Measurements from ENCODE around the gene CD164L2. TPM values are rescaled to one million over a fixed set of nuclear protein-coding genes. Genes with fewer than 3 reads are reported as not detected.

Gene CD164L2
- total RNA-seq, 1 experiment from 2014 or later, result 0.63 TPM

GRCh38 chr1:27339213-27339612, 43.9 kb downstream of the CD164L2 start:
- TF ChIP-seq CTCF (conservative IDR thresholded peaks at IDR 0.05) (no peak), EZH2 (IDR thresholded peaks at IDR 0.05; ENCODE audit: low read depth) (no peak)

GRCh38 chr1:27338751-27339150, 44.4 kb downstream of the CD164L2 start:
- BruUV-seq (replicated peaks), result no TSS peak
- Histone ChIP-seq H3K27ac (no peak overlapping the region), H3K27me3 (ENCODE audit: insufficient read depth, low read depth) (no peaks in the 10 kb centered on the region), H3K36me3 (ENCODE audit: low read depth) (no peaks in the 10 kb centered on the region), H4K20me1 (ENCODE audit: insufficient read depth) (no peaks in the 10 kb centered on the region), H3K9me2 (ENCODE audit: insufficient read depth) (no peaks in the 10 kb centered on the region), H3K4me2 (no peak overlapping the region), H3K79me2 (ENCODE audit: low read depth) (no peaks in the 10 kb centered on the region), H3F3A (ENCODE audit: insufficient read depth, low read depth) (peaks cover 19% of the 10 kb centered on the region; the same call in 1 of the 2 replicates), H3K4me1 (replicated peaks; ENCODE audit: insufficient read depth) (peaks cover 24% of the 10 kb centered on the region), H2AFZ (no peak overlapping the region), H3K9me3 (ENCODE audit: insufficient read depth, low read depth) (no peaks in the 10 kb centered on the region), H3K4me3 (no peak overlapping the region)
- DNase-seq, result no peak
- TF ChIP-seq EZH2 (IDR thresholded peaks at IDR 0.05; ENCODE audit: low read depth) (no peak), CTCF (conservative IDR thresholded peaks at IDR 0.05) (no peak)
- intact Hi-C loops (cut with micrococcal nuclease; ENCODE audit: unreplicated experiment), result no loop called here
- ChIA-PET POLR2A (ENCODE audit: unreplicated experiment) (no interaction called here), CTCF (interaction anchor here (0.6 to 0.7 kb wide), 2 partner anchors 9 to 332 kb away, joined by 14 read pairs; no protein-coding TSS in a partner anchor)

More at GRCh38 chr1:27339213-27339612, 43.9 kb downstream of the CD164L2 start:
- Histone ChIP-seq H3K4me1 (replicated peaks; ENCODE audit: insufficient read depth) (peaks cover 24% of the 10 kb centered on the region), H3K9me2 (ENCODE audit: insufficient read depth) (no peaks in the 10 kb centered on the region), H3F3A (ENCODE audit: insufficient read depth, low read depth) (peaks cover 23% of the 10 kb centered on the region; the same call in 1 of the 2 replicates), H3K27me3 (ENCODE audit: insufficient read depth, low read depth) (no peaks in the 10 kb centered on the region), H3K9me3 (ENCODE audit: insufficient read depth, low read depth) (no peaks in the 10 kb centered on the region), H4K20me1 (ENCODE audit: insufficient read depth) (no peaks in the 10 kb centered on the region), H3K27ac (no peak overlapping the region), H3K36me3 (ENCODE audit: low read depth) (no peaks in the 10 kb centered on the region), H3K4me3 (no peak overlapping the region), H2AFZ (no peak overlapping the region), H3K4me2 (no peak overlapping the region), H3K79me2 (ENCODE audit: low read depth) (no peaks in the 10 kb centered on the region)
- intact Hi-C loops (cut with micrococcal nuclease; ENCODE audit: unreplicated experiment), result no loop called here
- ChIA-PET POLR2A (ENCODE audit: unreplicated experiment) (no interaction called here), CTCF (no interaction called here)
- BruUV-seq (replicated peaks), result no TSS peak
- DNase-seq, result no peak

DNA sequence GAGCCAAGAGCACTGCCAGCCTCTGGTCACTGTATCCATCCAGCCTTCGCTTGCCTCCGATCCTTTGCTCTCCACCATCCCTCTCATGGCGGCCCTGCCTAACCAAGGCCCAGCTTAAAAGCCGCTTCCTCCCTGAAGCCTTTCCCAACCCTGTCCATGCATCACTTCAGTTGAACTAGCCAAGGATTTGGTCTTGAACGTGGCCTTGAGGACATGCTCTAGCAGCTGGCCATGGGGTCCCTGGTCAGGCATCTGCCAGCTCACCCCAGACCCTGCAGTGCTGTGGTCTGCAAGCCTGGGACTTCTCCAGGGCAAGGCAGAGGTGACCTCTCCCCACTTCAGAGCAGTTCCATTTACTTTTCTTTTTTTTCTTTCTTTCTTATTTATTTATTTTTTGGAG, 46.4 kb downstream of the CD164L2 start:
- no peaks in the 10 kb centered on the region; the same call in 1 of the 2 replicates for H3K36me3 ChIP-seq (ENCODE audit: low read depth)
- ChIA-PET CTCF (no interaction called here), POLR2A (ENCODE audit: unreplicated experiment) (no interaction called here)
- no peaks in the 10 kb centered on the region for H3K79me2 ChIP-seq (ENCODE audit: low read depth)
- no peaks in the 10 kb centered on the region for H3K27me3 ChIP-seq (ENCODE audit: insufficient read depth, low read depth)
- H3F3A ChIP-seq (ENCODE audit: insufficient read depth, low read depth), result peaks cover 12% of the 10 kb centered on the region; the same call in 1 of the 2 replicates
- H3K9me2 ChIP-seq (ENCODE audit: insufficient read depth), result no peaks in the 10 kb centered on the region
- no TSS peak for BruUV-seq (replicated peaks)
- no peak overlapping the region for H3K4me3 ChIP-seq
- H3K4me2 ChIP-seq, result no peak overlapping the region
- no peak overlapping the region for H2AFZ ChIP-seq
- peaks cover 16% of the 10 kb centered on the region for H3K4me1 ChIP-seq (replicated peaks; ENCODE audit: insufficient read depth)
- H4K20me1 ChIP-seq (ENCODE audit: insufficient read depth), result no peaks in the 10 kb centered on the region
- H3K9me3 ChIP-seq (ENCODE audit: insufficient read depth, low read depth), result no peaks in the 10 kb centered on the region
- intact Hi-C loops (cut with micrococcal nuclease; ENCODE audit: unreplicated experiment), result no loop called here
- TF ChIP-seq CTCF (conservative IDR thresholded peaks at IDR 0.05), result no peak
- TF ChIP-seq EZH2 (IDR thresholded peaks at IDR 0.05; ENCODE audit: low read depth), result no peak
- no peak overlapping the region for H3K27ac ChIP-seq
- no peak for DNase-seq
